Measurements from ENCODE around the gene KIF23. TPM values are rescaled to one million over a fixed set of nuclear protein-coding genes. Genes with fewer than 3 reads are reported as not detected.
A peak's percentile ranks its signal among the peaks of the same experiment; 100 is the strongest.

Gene KIF23
- total RNA-seq, 2 experiments from 2014 or later = 54.0 to 61.6 TPM

GRCh38 chr15:69408841-69409240, 5.3 kb upstream of the KIF23 start:
- CTCF ChIA-PET (ENCODE audit: unreplicated experiment) = no interaction called here
- no peak overlapping the region for H3K4me2 ChIP-seq (ENCODE audit: low read length)
- no peak overlapping the region for H2AFZ ChIP-seq (ENCODE audit: low read length)
- H3K27ac ChIP-seq (ENCODE audit: low read depth, low read length, poor library complexity, severe bottlenecking) = no peak overlapping the region
- no peak for TF ChIP-seq EZH2phosphoT487 (IDR thresholded peaks at IDR 0.05; ENCODE audit: borderline replicate concordance, low read depth, low read length)
- no peak for TF ChIP-seq CTCF (conservative IDR thresholded peaks at IDR 0.05; ENCODE audit: low read length)
- no peaks in the 10 kb centered on the region for H3K4me1 ChIP-seq (ENCODE audit: insufficient read depth, low read length, poor library complexity, severe bottlenecking)
- H4K20me1 ChIP-seq (ENCODE audit: insufficient read depth, low read length) = no peaks in the 10 kb centered on the region
- intact Hi-C loops (cut with micrococcal nuclease; ENCODE audit: unreplicated experiment) = no loop called here
- no peak overlapping the region for H3K4me3 ChIP-seq (ENCODE audit: low read depth, low read length, poor library complexity, severe bottlenecking)
- no peak for DNase-seq (ENCODE audit: low spot score)
- no peaks in the 10 kb centered on the region for H3K79me2 ChIP-seq (ENCODE audit: insufficient read depth, low read depth, low read length)
- H3K9me2 ChIP-seq (ENCODE audit: insufficient read depth, low read length) = no peaks in the 10 kb centered on the region
- POLR2A ChIA-PET = interaction anchor here (1.7 kb wide), 1 partner anchor 54 kb away, joined by 4 read pairs; no protein-coding TSS in a partner anchor
- BruUV-seq (replicated peaks) = no TSS peak
- H3K9me3 ChIP-seq (ENCODE audit: low read length) = no peaks in the 10 kb centered on the region
- no peaks in the 10 kb centered on the region for H3K36me3 ChIP-seq (ENCODE audit: insufficient read depth, low read length)

GRCh38 chr15:69410248-69410874, 3.8 kb upstream of the KIF23 start:
- Histone ChIP-seq H4K20me1 (ENCODE audit: insufficient read depth, low read length) (peaks cover 2% of the 10 kb centered on the region; the same call in 1 of the 2 replicates), H3K27ac (ENCODE audit: low read depth, low read length, poor library complexity, severe bottlenecking) (no peak overlapping the region), H3K9me3 (ENCODE audit: low read length) (no peaks in the 10 kb centered on the region), H2AFZ (ENCODE audit: low read length) (no peak overlapping the region), H3K79me2 (ENCODE audit: insufficient read depth, low read depth, low read length) (peaks cover 8% of the 10 kb centered on the region), H3K4me3 (ENCODE audit: low read depth, low read length, poor library complexity, severe bottlenecking) (no peak overlapping the region), H3K9me2 (ENCODE audit: insufficient read depth, low read length) (no peaks in the 10 kb centered on the region), H3K36me3 (ENCODE audit: insufficient read depth, low read length) (no peaks in the 10 kb centered on the region), H3K4me1 (ENCODE audit: insufficient read depth, low read length, poor library complexity, severe bottlenecking) (peaks cover under 1% of the 10 kb centered on the region), H3K4me2 (ENCODE audit: low read length) (no peak overlapping the region)
- TF ChIP-seq CTCF (conservative IDR thresholded peaks at IDR 0.05; ENCODE audit: low read length) (peak; percentile 63), EZH2phosphoT487 (IDR thresholded peaks at IDR 0.05; ENCODE audit: borderline replicate concordance, low read depth, low read length) (no peak)
- BruUV-seq (replicated peaks) = no TSS peak
- POLR2A ChIA-PET = interaction anchor here (0.6 to 8.6 kb wide), 2 partner anchors 42 to 1179 kb away, joined by 5 to 39 read pairs; partner anchors contain the start of gene RPLP1
- CTCF ChIA-PET (ENCODE audit: unreplicated experiment) = no interaction called here
- DNase-seq (ENCODE audit: low spot score) = peak; percentile 23
- intact Hi-C loops (cut with micrococcal nuclease; ENCODE audit: unreplicated experiment) = loop anchor here (5.0 kb wide), 1 partner anchor 248 kb away; the partner anchor contains the start of gene GLCE

- BruUV-seq (replicated peaks) = no TSS peak
- CTCF ChIA-PET (ENCODE audit: unreplicated experiment) = no interaction called here
- intact Hi-C loops (cut with micrococcal nuclease; ENCODE audit: unreplicated experiment) = loop anchor here (5.0 kb wide), 1 partner anchor 250 kb away; the partner anchor contains the start of gene GLCE
- POLR2A ChIA-PET = interaction anchor here (8.6 kb wide), 1 partner anchor 40 kb away, joined by 39 read pairs; the partner anchor contains the start of gene RPLP1
- Histone ChIP-seq H3K4me3 (ENCODE audit: low read depth, low read length, poor library complexity, severe bottlenecking) (no peak overlapping the region), H3K9me2 (ENCODE audit: insufficient read depth, low read length) (no peaks in the 10 kb centered on the region), H3K36me3 (ENCODE audit: insufficient read depth, low read length) (peaks cover 10% of the 10 kb centered on the region), H3K4me2 (ENCODE audit: low read length) (no peak overlapping the region), H3K79me2 (ENCODE audit: insufficient read depth, low read depth, low read length) (peaks cover 27% of the 10 kb centered on the region), H3K4me1 (ENCODE audit: insufficient read depth, low read length, poor library complexity, severe bottlenecking) (peaks cover 12% of the 10 kb centered on the region), H3K27ac (ENCODE audit: low read depth, low read length, poor library complexity, severe bottlenecking) (no peak overlapping the region), H2AFZ (ENCODE audit: low read length) (no peak overlapping the region), H3K9me3 (ENCODE audit: low read length) (no peaks in the 10 kb centered on the region), H4K20me1 (ENCODE audit: insufficient read depth, low read length) (peaks cover 15% of the 10 kb centered on the region; the same call in 1 of the 2 replicates)
- TF ChIP-seq CTCF (conservative IDR thresholded peaks at IDR 0.05; ENCODE audit: low read length) (no peak), EZH2phosphoT487 (IDR thresholded peaks at IDR 0.05; ENCODE audit: borderline replicate concordance, low read depth, low read length) (no peak)
- no peak for DNase-seq (ENCODE audit: low spot score)
Measured at GRCh38 chr15:69412274-69412673, 1.9 kb upstream of the KIF23 start.
